Endothelial cell of umbilical vein (primary cell): Measurements from ENCODE around the gene ZNF776. TPM values are rescaled to one million over a fixed set of nuclear protein-coding genes. Genes with fewer than 3 reads are reported as not detected.

Experiments
- BruUV-seq: library from RNA; stranded (reverse); fragments of 400-500 nt; replicated peaks from 2 replicates; lab custom pipeline; 2021; lab: Mats Ljungman, UMichigan
- CTCF ChIA-PET: fragments of 300-600, 350-600 bp; sonication (Branson Sonifier 250); formaldehyde crosslinking; loops from one replicate; lab custom pipeline; 2021; ENCODE audit warnings: antibody characterized with exemption, inconsistent platforms; lab: Charles Lee
- POLR2A ChIA-PET: fragments of 300-600, 350-600 bp; sonication (Branson Sonifier 250); formaldehyde crosslinking; loops from one replicate; lab custom pipeline; 2021; ENCODE audit warnings: antibody characterized with exemption, inconsistent platforms; lab: Charles Lee
- DNase-seq: peaks from one replicate; pipeline ENCODE4 v3.0.0-alpha.2; 2011; ENCODE audit warnings: low read depth, low spot score
- FAIRE-seq: peaks from 2 replicates; lab custom pipeline; 2011; peaks lifted over from hg19 to GRCh38; lab: Jason Lieb, UNC
- H2AFZ ChIP-seq: 2 replicates; pipeline ENCODE4 v1.6.0; 2012; ENCODE audit warnings: low read depth, low read length, control low read depth, inconsistent platforms
- H3K27ac ChIP-seq: 2 replicates; pipeline ENCODE4 v1.5.1; 2011; ENCODE audit warnings: low read depth, mild to moderate bottlenecking, control low read depth, low read length, moderate library complexity; ENCODE audit not compliant: insufficient read depth
- H3K27me3 ChIP-seq, 2 experiments: 2 replicates each; pipeline versions ENCODE4 v1.6.0 to v1.6.1; 2011; ENCODE audit warnings: low read length in 2 of 2, mixed read lengths in 1 of 2; ENCODE audit not compliant: control insufficient read depth in 2 of 2, insufficient read depth in 2 of 2
- H3K36me3 ChIP-seq, 2 experiments: 2 replicates in 1 of 2; 3 replicates in 1 of 2; pipeline ENCODE4 v1.5.1; 2011; ENCODE audit warnings: low read length in 2 of 2, mild to moderate bottlenecking in 1 of 2, moderate library complexity in 1 of 2; ENCODE audit not compliant: control insufficient read depth in 2 of 2, insufficient read depth in 2 of 2; ENCODE audit errors: extremely low read depth in 1 of 2
- H3K4me1 ChIP-seq: 3 replicates; pipeline ENCODE4 v1.5.1; 2011; ENCODE audit warnings: mild to moderate bottlenecking, low read length; ENCODE audit not compliant: control insufficient read depth, insufficient read depth; ENCODE audit errors: extremely low read depth
- H3K4me2 ChIP-seq: 2 replicates; pipeline ENCODE4 v1.6.1; 2011; ENCODE audit warnings: low read length, control low read depth, mixed read lengths; ENCODE audit not compliant: insufficient read depth
- H3K4me3 ChIP-seq, 3 experiments: fragments of 200-600 bp in 1 of 3; sonication (generic), shearing (Covaris generic) in 1 of 3; replicated peaks in 1 of 3; 2 replicates each; pipeline ENCODE4 v1.5.1; 2011 to 2016; ENCODE audit warnings: control low read depth in 3 of 3, low read length in 3 of 3, mild to moderate bottlenecking in 2 of 3, inconsistent platforms in 1 of 3, low read depth in 1 of 3, moderate library complexity in 1 of 3; ENCODE audit not compliant: insufficient read depth in 1 of 3
- H3K79me2 ChIP-seq: 2 replicates; pipeline ENCODE4 v1.6.0; 2012; ENCODE audit warnings: low read length, inconsistent platforms; ENCODE audit not compliant: control insufficient read depth, insufficient read depth
- H3K9ac ChIP-seq: replicated peaks from 2 replicates; pipeline ENCODE3; 2011; ENCODE audit warnings: low read length, control low read depth; ENCODE audit not compliant: insufficient read depth; ENCODE audit errors: extremely low read depth
- H3K9me1 ChIP-seq: replicated peaks from 3 replicates; pipeline ENCODE4 v1.6.0; 2011; ENCODE audit warnings: mild to moderate bottlenecking, low read length; ENCODE audit not compliant: control insufficient read depth, insufficient read depth; ENCODE audit errors: extremely low read depth
- H3K9me3 ChIP-seq: replicated peaks from 2 replicates; pipeline ENCODE4 v1.5.1; 2012; ENCODE audit warnings: low read length, inconsistent platforms; ENCODE audit not compliant: control insufficient read depth, insufficient read depth
- H4K20me1 ChIP-seq: replicated peaks from 2 replicates; pipeline ENCODE3; 2011; ENCODE audit warnings: mild to moderate bottlenecking, low read length; ENCODE audit not compliant: control insufficient read depth, insufficient read depth; ENCODE audit errors: extremely low read depth
- CTCF ChIP-seq, 2 donors: IDR thresholded peaks; 1 replicate in 1 of 2; 2 replicates in 1 of 2; pipeline ENCODE4 v1.5.1; 2011; ENCODE audit warnings: low read length in 2 of 2, mild to moderate bottlenecking in 2 of 2, moderate library complexity in 2 of 2, control low read depth in 1 of 2, inconsistent platforms in 1 of 2, low read depth in 1 of 2; ENCODE audit not compliant: insufficient read depth in 1 of 2; ENCODE audit errors: extremely low read depth in 1 of 2
- EZH2 ChIP-seq: IDR thresholded peaks from 2 replicates; pipeline ENCODE4 v1.6.1; 2012; ENCODE audit warnings: borderline replicate concordance, low read depth, mild to moderate bottlenecking, moderate library complexity, low read length, inconsistent platforms; ENCODE audit not compliant: severe bottlenecking
- FOS ChIP-seq: IDR thresholded peaks from 2 replicates; pipeline ENCODE4 v1.6.1; 2011; ENCODE audit warnings: mild to moderate bottlenecking, low read length, moderate library complexity, borderline replicate concordance; ENCODE audit not compliant: insufficient read depth
- GATA2 ChIP-seq: IDR thresholded peaks from 2 replicates; pipeline ENCODE4 v1.7.0; 2011; ENCODE audit warnings: low read depth, mild to moderate bottlenecking, moderate library complexity, mixed read lengths, low read length; ENCODE audit not compliant: insufficient read length, insufficient read depth
- JUN ChIP-seq: IDR thresholded peaks from 2 replicates; pipeline ENCODE4 v1.6.1; 2011; ENCODE audit warnings: borderline replicate concordance, low read depth; ENCODE audit not compliant: insufficient read length, insufficient read depth
- MAX ChIP-seq: IDR thresholded peaks from 2 replicates; pipeline ENCODE4 v1.6.1; 2011; ENCODE audit not compliant: insufficient read depth, insufficient read length
- MYC ChIP-seq: IDR thresholded peaks from one replicate; pipeline ENCODE4 v1.6.1; 2011; ENCODE audit warnings: mild to moderate bottlenecking, low read depth, low read length
- POLR2A ChIP-seq: IDR thresholded peaks from 2 replicates; pipeline ENCODE4 v1.6.1; 2012; ENCODE audit warnings: low read depth, mild to moderate bottlenecking, control low read depth, low read length
- POLR2AphosphoS5 ChIP-seq: IDR thresholded peaks from 2 replicates; pipeline ENCODE4 v1.6.1; 2012; ENCODE audit warnings: low read depth, mild to moderate bottlenecking, control low read depth, low read length, moderate library complexity; ENCODE audit not compliant: insufficient read depth
- dilution Hi-C: fragments of 300-500 bp; cut with MboI; formaldehyde crosslinking; loops from one replicate; pipeline ENCODE4 v1.15.0; 2019; ENCODE audit warnings: low sequenced_read_pairs; ENCODE audit not compliant: extremely low pct_ligation_motif_present
- intact Hi-C: fragments of 100-400 bp; cut with micrococcal nuclease; formaldehyde crosslinking; loops from one replicate; pipeline ENCODE4 v1.10.0; 2022
- polyA plus RNA-seq, 4 experiments: library from polyadenylated mRNA; depleted of rRNA in 3 of 4; stranded (reverse) in 3 of 4; unstranded in 1 of 4; fragments of >200 nt; gene quantifications; 2 replicates each; pipeline versions ENCODE4 v1.2.1 to v1.2.3, GENCODE V29; 2011 to 2012; ENCODE audit warnings: missing spikeins in 1 of 4
- total RNA-seq: library from RNA; stranded (reverse); gene quantifications from 2 replicates; pipeline ENCODE4 v1.2.3, GENCODE V29; 2021

ZNF776 gene
- total and polyA plus RNA-seq, 2 donors (not counting 3 experiments of a cell fraction or from before 2014, with no cell fraction given) = 5.7 to 12.1 TPM

GRCh38 chr19:57709616-57710015, 37.0 kb upstream of the ZNF776 start:
- Histone ChIP-seq H3K4me2 (no peak overlapping the region), H3K27me3 (peaks cover 0 to 16% of the 10 kb centered on the region in 2 experiments), H3K9me3 (no peaks in the 10 kb centered on the region), H4K20me1 (no peaks in the 10 kb centered on the region), H3K36me3 (no peaks in the 10 kb centered on the region), H2AFZ (no peak overlapping the region), H3K4me3 (no peak overlapping the region), H3K9me1 (no peaks in the 10 kb centered on the region), H3K4me1 (no peaks in the 10 kb centered on the region), H3K9ac (no peak overlapping the region), H3K27ac (no peak overlapping the region), H3K79me2 (no peaks in the 10 kb centered on the region)
- no TSS peak for BruUV-seq
- no peak for TF ChIP-seq POLR2A
- TF ChIP-seq EZH2 = no peak
- no peak for TF ChIP-seq POLR2AphosphoS5
- no peak for TF ChIP-seq MYC
- TF ChIP-seq CTCF (IDR thresholded peaks at IDR 0.05; ENCODE audit: extremely low read depth in 1 of 2, insufficient read depth in 1 of 2, low read depth in 1 of 2, low read length in 2 of 2) = no peak
- TF ChIP-seq GATA2 = no peak
- TF ChIP-seq FOS = no peak
- TF ChIP-seq MAX = no peak
- TF ChIP-seq JUN = no peak
- FAIRE-seq (no peak), DNase-seq (no peak)
- CTCF ChIA-PET = no interaction called here
- intact Hi-C loops = no loop called here
- POLR2A ChIA-PET = no interaction called here
- dilution Hi-C loops = no loop called here
